ENCODE data around the gene PDCD7.
"Not testable (repeated sequence)": the region's sequence is repeated elsewhere in the genome, so short reads cannot be mapped to it uniquely, and the experiment has no call there.

The PDCD7 gene

GRCh38 chr15:65133548-65134200 lies at the start of gene PDCD7:
TSS of gene PDCD7 (minus strand) at chr15:65133808. CDS start at chr15:65133781, 27 bp downstream.
- DNase-seq, result peak; percentile 94

GRCh38 chr15:65182538-65182937 lies 48.9 kb upstream of the PDCD7 start:
- DNase-seq, result no peak

- DNase-seq, result not testable (repeated sequence)
Measured at GRCh38 chr15:65181582-65182353, 48.2 kb upstream of the PDCD7 start.

- no peak for DNase-seq
Measured at GRCh38 chr15:65180167-65180566, 46.6 kb upstream of the PDCD7 start.

- DNase-seq, result no peak
Measured at GRCh38 chr15:65177901-65178300, 44.3 kb upstream of the PDCD7 start.

- DNase-seq, result no peak
Measured at GRCh38 chr15:65176056-65176455, 42.4 kb upstream of the PDCD7 start.

- DNase-seq, result no peak
Measured at GRCh38 chr15:65175511-65175910, 41.9 kb upstream of the PDCD7 start.

GRCh38 chr15:65174509-65174908 lies 40.9 kb upstream of the PDCD7 start:
- no peak for DNase-seq

GRCh38 chr15:65172531-65172930 lies 38.9 kb upstream of the PDCD7 start:
- DNase-seq, result no peak

GRCh38 chr15:65171428-65171827 lies 37.8 kb upstream of the PDCD7 start:
- no peak for DNase-seq

- DNase-seq, result no peak
Measured at GRCh38 chr15:65165875-65166274, 32.3 kb upstream of the PDCD7 start.

- no peak for DNase-seq
Measured at GRCh38 chr15:65164139-65164538, 30.5 kb upstream of the PDCD7 start.

GRCh38 chr15:65163041-65163440 lies 29.4 kb upstream of the PDCD7 start:
- DNase-seq, result no peak

- DNase-seq, result no peak
Measured at GRCh38 chr15:65156692-65157091, 23.1 kb upstream of the PDCD7 start.

GRCh38 chr15:65154720-65155119 lies 21.1 kb upstream of the PDCD7 start:
- no peak for DNase-seq

- DNase-seq, result no peak
Measured at GRCh38 chr15:65147902-65148301, 14.3 kb upstream of the PDCD7 start.

- no peak for DNase-seq
Measured at GRCh38 chr15:65146438-65146837, 12.8 kb upstream of the PDCD7 start.

GRCh38 chr15:65138631-65139030 lies 5.0 kb upstream of the PDCD7 start:
- DNase-seq, result not testable (repeated sequence)

- not testable (repeated sequence) for DNase-seq
Measured at GRCh38 chr15:65137893-65138292, 4.3 kb upstream of the PDCD7 start.

- not testable (repeated sequence) for DNase-seq
Measured at GRCh38 chr15:65137089-65137488, 3.5 kb upstream of the PDCD7 start.

- DNase-seq, result no peak
Measured at GRCh38 chr15:65134538-65134937, 930 bp upstream of the PDCD7 start.

- no peak for DNase-seq
Measured at GRCh38 chr15:65132878-65133547, 595 bp downstream of the PDCD7 start.

GRCh38 chr15:65130941-65131340 lies 2.7 kb downstream of the PDCD7 start:
- DNase-seq, result no peak

- peak; percentile 88 for DNase-seq
Measured at GRCh38 chr15:65115542-65115941, 18.1 kb downstream of the PDCD7 start.

All from NCI-H524 treated with DMSO at 0.1 percent for 48 hours (cell line).